Activated gamma-delta T cell treated with Interleukin-2 at 50 U/mL for 16 hours (primary cell): Measurements from ENCODE around the gene GBA2.

Experiments
- DNase-seq: peaks from one replicate; pipeline ENCODE4 v3.0.0-alpha.2; 2020

GBA2 gene

GRCh38 chr9:35713578-35713977 lies 35.5 kb downstream of the GBA2 start:
- no peak for DNase-seq

- DNase-seq: no peak
These were observed 36.1 kb downstream of the GBA2 start for GRCh38 chr9:35712762-35713400.

- DNase-seq: no peak
These were observed 37.3 kb downstream of the GBA2 start for GRCh38 chr9:35711501-35712428.

GRCh38 chr9:35710818-35711500 lies 38.1 kb downstream of the GBA2 start:
- no peak for DNase-seq

GRCh38 chr9:35708146-35708545 lies 40.9 kb downstream of the GBA2 start:
- DNase-seq: no peak

- DNase-seq: no peak
These were observed 42.1 kb downstream of the GBA2 start for GRCh38 chr9:35706951-35707350.

- DNase-seq: no peak
These were observed 43.1 kb downstream of the GBA2 start for GRCh38 chr9:35705836-35706430.

- no peak for DNase-seq
These were observed 43.7 kb downstream of the GBA2 start for GRCh38 chr9:35705372-35705771.

GRCh38 chr9:35703906-35704672 lies 44.9 kb downstream of the GBA2 start:
- DNase-seq: no peak

GRCh38 chr9:35702696-35703095 lies 46.3 kb downstream of the GBA2 start:
- no peak for DNase-seq

- no peak for DNase-seq
These were observed 48.1 kb downstream of the GBA2 start for GRCh38 chr9:35700942-35701341.

GRCh38 chr9:35700031-35700430 lies 49.0 kb downstream of the GBA2 start:
- DNase-seq: no peak

GRCh38 chr9:35698231-35698630 lies 50.8 kb downstream of the GBA2 start:
- DNase-seq: no peak

GRCh38 chr9:35697486-35697885 lies 51.5 kb downstream of the GBA2 start:
- DNase-seq: no peak

- DNase-seq: peak; percentile 59
These were observed 52.4 kb downstream of the GBA2 start for GRCh38 chr9:35696520-35697215.

- DNase-seq: no peak
These were observed 53.1 kb downstream of the GBA2 start for GRCh38 chr9:35695943-35696401.

GRCh38 chr9:35691757-35692301 lies 57.2 kb downstream of the GBA2 start:
- DNase-seq: no peak

- DNase-seq: no peak
These were observed 57.7 kb downstream of the GBA2 start for GRCh38 chr9:35691334-35691650.

- peak; percentile 12 for DNase-seq
These were observed 58.3 kb downstream of the GBA2 start for GRCh38 chr9:35690614-35691333.

GRCh38 chr9:35690294-35690613 lies 58.8 kb downstream of the GBA2 start:
- no peak for DNase-seq
